Lower leg skin (tissue), 3 donors: ENCODE results near the gene TUBB1.

Source experiments
- POLR2A ChIP-seq, 2 donors: fragments of 450-650 bp; IDR thresholded peaks; one replicate each; pipeline ENCODE4 v1.6.1; 2016 to 2017; ENCODE audit warnings: antibody characterized with exemption in 2 of 2, mild to moderate bottlenecking in 1 of 2, moderate library complexity in 1 of 2
- TF ChIP-seq, protein P1 (sequence below), 3 donors: fragments of 450-650 bp; IDR thresholded peaks; one replicate each; pipeline ENCODE4 v1.5.1; 2016; ENCODE audit warnings: antibody characterized with exemption in 3 of 3, mild to moderate bottlenecking in 3 of 3, moderate library complexity in 2 of 3

DNA sequence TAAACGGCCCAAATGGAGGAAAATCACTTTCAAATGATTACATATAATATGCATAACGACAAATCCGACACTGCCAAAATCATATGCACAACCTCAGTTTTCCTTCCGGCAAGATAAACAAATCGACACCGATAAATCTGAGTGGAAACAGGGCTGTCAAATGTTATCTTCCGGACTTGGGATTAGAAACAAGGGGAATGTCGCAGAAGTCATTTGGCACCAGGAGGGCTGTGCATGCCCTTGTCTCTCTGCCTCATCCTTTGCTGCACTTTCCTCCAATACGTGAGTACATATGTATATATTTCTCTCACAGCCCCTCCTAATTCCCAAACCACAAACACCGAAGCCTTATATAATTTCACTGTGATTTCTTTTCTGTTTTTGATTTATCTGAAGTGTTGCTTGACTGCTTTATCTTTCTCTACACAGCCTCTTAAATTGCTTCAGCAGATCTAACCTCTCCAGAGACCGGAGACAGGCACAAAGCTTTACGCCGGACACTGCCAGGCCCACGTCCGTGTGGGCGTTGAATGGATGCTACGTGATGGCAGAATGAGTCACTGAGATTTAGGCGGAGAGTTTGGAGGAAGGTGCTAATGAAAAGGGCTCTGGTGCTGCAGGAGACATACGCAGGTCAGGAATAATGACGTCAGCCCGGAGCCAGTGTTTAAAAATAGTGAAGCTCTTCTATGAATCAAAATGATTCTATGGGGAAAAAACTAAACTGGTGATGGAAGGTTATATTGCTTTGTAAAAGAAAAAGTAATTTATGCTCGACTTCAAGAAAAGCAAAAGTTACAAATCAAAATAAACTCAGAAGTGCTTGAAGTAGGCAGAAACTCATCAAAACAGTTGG lies 44.4 kb downstream of the TUBB1 start:
- TF ChIP-seq, protein P1, sequence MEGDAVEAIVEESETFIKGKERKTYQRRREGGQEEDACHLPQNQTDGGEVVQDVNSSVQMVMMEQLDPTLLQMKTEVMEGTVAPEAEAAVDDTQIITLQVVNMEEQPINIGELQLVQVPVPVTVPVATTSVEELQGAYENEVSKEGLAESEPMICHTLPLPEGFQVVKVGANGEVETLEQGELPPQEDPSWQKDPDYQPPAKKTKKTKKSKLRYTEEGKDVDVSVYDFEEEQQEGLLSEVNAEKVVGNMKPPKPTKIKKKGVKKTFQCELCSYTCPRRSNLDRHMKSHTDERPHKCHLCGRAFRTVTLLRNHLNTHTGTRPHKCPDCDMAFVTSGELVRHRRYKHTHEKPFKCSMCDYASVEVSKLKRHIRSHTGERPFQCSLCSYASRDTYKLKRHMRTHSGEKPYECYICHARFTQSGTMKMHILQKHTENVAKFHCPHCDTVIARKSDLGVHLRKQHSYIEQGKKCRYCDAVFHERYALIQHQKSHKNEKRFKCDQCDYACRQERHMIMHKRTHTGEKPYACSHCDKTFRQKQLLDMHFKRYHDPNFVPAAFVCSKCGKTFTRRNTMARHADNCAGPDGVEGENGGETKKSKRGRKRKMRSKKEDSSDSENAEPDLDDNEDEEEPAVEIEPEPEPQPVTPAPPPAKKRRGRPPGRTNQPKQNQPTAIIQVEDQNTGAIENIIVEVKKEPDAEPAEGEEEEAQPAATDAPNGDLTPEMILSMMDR (IDR thresholded peaks at IDR 0.05), result no peak
- no peak for TF ChIP-seq POLR2A (IDR thresholded peaks at IDR 0.05)
